EL (cell line): ENCODE measurements around the gene TUBB3.
A peak's percentile ranks its signal among the peaks of the same experiment; 100 is the strongest.
"Not testable (repeated sequence)": the region's sequence is repeated elsewhere in the genome, so short reads cannot be mapped to it uniquely, and the experiment has no call there.

Experiments used
- DNase-seq: peaks from one replicate; pipeline ENCODE4 v3.0.0-alpha.2; 2016

TUBB3 gene

DNA sequence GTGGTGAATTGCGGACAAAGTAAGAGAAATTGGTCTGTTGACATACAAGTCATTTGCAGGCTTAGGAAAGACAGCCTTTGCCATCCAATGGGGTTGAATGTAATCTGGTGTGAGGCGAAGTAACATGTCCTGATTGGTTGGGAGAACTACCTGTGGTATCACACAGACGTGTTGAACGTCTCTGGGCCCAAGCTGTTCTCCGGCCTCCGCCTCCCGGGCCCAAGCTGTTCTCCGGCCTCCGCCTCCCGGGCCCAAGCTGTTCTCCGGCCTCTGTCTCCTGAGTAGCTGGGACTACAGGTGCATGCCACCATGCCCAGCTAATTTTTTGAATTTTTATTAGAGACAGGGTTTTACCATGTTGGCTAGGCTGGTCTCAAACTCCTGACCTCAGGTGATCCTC, 44.9 kb downstream of the TUBB3 start:
- DNase-seq, result not testable (repeated sequence)

DNA sequence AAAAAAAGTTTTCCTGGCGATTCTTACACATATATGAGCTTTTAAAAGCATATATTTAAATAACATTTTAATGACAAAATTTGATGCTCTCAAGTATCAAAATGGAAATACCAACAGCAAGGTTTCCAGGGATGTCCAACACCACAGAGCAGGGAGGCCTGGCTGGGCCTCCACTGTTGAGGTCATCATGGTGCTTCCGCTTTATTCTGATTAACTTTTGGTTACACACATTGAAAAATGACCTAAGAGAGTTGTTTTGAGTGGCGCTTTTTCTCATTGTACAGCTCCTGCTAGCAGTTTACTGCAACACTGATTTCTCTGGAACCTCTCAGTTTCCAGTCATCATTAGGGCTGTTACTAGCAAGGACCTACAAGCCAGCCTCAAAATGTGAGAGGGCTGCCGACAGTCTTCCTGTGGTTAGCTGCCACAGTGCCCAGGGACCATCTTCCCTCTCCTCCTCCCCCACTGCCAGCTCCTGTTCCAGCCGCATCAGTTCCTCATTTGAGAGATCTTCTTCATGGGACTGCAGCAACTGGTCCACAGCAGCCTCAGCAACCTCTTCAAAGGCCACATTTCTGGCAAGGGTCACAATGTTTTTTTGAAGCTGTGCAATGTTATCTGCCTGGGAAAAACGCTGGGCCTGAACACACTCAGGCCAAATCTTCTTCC, 46.7 kb downstream of the TUBB3 start:
- no peak for DNase-seq

DNA sequence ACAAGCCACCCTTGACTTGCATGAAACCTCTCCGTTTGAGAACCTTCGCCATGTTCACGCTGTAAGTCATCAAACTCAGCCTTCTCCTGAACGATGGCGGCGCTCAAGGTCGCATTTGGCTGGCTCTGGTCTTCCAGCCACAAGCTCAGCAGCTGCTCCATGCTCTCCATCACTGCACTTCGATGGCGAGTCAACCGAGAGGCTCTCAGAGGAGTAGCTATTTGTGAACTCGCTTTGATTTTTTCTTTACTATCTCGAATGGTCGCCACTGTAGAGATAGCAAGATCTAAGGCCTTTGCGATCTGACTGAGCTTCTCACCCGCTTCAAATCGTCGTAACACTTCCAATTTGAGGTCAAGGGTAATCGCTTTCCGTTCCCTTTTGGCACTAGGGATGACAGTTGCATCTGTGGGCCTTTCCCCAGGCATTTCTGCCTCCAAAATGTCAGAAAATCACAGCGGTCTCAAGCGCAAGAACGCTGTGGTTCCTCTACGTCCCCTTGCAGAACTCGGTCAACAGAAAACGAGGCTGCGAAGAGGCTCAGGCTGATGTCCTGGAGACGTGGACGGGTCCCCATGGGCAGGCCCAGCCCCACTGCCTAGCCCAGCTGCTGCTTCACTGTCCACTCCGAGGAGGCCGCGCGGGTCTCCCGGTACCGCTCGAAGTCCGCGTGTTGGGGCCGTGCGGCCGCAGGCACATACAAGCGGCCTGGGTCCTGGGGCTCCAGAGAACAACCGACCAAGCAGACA, 48.5 kb downstream of the TUBB3 start:
- DNase-seq, result no peak

GRCh38 chr16:89972244-89973234, 49.4 kb downstream of the TUBB3 start:
- DNase-seq, result peak; percentile 91

GRCh38 chr16:89973235-89973634, 50.1 kb downstream of the TUBB3 start:
- DNase-seq, result no peak

GRCh38 chr16:89973654-89974335, 50.7 kb downstream of the TUBB3 start:
- DNase-seq, result no peak

- no peak for DNase-seq
These were observed 51.7 kb downstream of the TUBB3 start for GRCh38 chr16:89974870-89975269.

GRCh38 chr16:89981414-89981813, 58.3 kb downstream of the TUBB3 start:
- DNase-seq, result no peak

GRCh38 chr16:89982318-89982717, 59.2 kb downstream of the TUBB3 start:
- DNase-seq, result no peak

DNA sequence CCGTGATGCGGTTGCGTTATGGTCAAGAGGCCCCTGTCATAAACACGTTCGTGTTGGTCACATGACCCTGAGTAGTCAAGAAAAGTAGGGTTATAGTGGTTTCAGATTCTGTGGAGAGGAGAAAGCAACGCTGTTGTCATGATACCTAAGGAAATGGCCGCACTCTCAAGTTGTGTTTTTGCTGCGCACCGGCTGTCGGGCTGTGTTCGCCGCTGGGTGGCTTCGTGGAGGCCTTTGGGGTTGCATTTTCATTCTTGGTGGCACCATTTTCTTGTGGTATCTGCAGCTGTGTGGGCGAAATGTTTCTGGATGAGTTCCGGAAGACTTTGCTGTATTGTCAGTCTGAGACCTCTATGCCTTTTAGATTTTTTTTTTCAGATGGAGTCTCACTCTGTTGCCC, 60.4 kb downstream of the TUBB3 start:
- no peak for DNase-seq

DNA sequence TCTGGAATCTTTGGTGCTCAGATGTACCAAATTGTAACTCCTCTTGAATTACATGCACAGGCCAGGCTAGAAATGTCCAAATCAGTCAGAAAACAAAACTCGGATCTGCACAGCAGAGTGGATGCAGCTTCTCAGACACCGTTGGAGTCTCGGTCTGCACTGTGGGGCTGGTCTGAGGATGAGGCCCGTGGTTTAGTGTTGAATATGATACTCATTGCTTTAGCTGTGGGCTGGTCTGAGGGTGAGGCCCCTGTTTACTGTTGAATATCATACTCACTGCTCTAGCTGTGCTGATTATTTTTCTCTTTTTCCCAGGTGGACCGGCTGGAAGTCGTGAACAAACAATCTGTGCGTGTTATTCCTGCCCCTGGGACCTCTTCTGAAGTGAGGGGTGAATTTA, 61.1 kb downstream of the TUBB3 start:
- DNase-seq, result no peak

- DNase-seq, result no peak
These were observed 62.1 kb downstream of the TUBB3 start for GRCh38 chr16:89985219-89985618.
